ENCODE measurements around the gene TNFRSF12A. TPM values are rescaled to one million over a fixed set of nuclear protein-coding genes. Genes with fewer than 3 reads are reported as not detected.

The TNFRSF12A gene
- total and polyA plus RNA-seq, 9 donors: 3.7 to 52.5 (median 8.5) TPM

DNA sequence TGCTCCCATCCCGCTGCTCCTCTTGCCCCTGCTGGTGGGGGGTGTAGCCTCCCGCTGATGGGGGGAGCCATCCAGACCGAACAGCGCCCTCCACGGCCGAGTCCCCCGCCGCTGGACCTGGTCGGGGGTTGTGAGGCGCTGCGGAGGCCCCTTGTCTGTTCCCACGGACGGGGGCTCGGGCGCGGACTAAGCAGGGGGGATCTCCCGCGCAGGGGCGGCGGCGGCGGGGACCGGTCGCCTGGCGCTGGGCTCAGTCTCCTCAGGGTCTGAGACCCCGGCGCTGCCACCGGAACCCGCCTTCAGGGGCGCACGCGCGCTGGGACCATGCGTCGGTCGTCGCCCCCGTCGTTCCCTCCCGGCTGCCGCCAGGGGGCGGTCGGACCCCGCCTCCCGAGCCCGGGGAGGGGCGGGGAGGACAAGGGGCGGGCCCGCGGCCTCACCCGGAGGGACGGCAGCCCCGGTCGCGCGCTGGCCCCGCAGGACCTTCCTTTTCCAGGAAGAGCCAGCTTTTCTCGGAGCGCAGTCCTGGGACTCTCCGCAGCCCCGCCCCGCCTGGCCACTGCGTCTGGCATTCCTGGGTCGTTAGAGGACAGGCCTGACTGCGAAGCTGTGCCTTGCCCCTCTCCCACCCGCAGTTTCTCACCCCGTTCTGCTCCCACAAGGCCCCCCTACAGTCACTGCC lies 39.0 kb downstream of the TNFRSF12A start:
- Histone ChIP-seq H3K27me3 (no peaks in the 10 kb centered on the region), H3K4me3 (peak overlapping the region; percentile 85), H3K27ac (no peak overlapping the region), H3K9me3 (no peaks in the 10 kb centered on the region), H3K36me3 (no peaks in the 10 kb centered on the region), H3K4me1 (ENCODE audit: insufficient read depth) (peaks cover 8% of the 10 kb centered on the region)
- DNase-seq: peak; percentile 76 to 89 (median 84)
- intact Hi-C loops (cut with DNase I): loop anchor here in 3 of 4 donors (5.0 to 10.0 kb wide), 2 partner anchors 106 to 108 kb away; no protein-coding TSS in a partner anchor
- 0 to 3% (median 1%) methylated on average over 6 to 67 of the region's 67 CpGs for WGBS, 3 donors
- TF ChIP-seq, protein P1, sequence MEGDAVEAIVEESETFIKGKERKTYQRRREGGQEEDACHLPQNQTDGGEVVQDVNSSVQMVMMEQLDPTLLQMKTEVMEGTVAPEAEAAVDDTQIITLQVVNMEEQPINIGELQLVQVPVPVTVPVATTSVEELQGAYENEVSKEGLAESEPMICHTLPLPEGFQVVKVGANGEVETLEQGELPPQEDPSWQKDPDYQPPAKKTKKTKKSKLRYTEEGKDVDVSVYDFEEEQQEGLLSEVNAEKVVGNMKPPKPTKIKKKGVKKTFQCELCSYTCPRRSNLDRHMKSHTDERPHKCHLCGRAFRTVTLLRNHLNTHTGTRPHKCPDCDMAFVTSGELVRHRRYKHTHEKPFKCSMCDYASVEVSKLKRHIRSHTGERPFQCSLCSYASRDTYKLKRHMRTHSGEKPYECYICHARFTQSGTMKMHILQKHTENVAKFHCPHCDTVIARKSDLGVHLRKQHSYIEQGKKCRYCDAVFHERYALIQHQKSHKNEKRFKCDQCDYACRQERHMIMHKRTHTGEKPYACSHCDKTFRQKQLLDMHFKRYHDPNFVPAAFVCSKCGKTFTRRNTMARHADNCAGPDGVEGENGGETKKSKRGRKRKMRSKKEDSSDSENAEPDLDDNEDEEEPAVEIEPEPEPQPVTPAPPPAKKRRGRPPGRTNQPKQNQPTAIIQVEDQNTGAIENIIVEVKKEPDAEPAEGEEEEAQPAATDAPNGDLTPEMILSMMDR (IDR thresholded peaks at IDR 0.05): peak; percentile 93 to 99 (median 97)
- no peak for TF ChIP-seq EP300 (IDR thresholded peaks at IDR 0.05)

DNA sequence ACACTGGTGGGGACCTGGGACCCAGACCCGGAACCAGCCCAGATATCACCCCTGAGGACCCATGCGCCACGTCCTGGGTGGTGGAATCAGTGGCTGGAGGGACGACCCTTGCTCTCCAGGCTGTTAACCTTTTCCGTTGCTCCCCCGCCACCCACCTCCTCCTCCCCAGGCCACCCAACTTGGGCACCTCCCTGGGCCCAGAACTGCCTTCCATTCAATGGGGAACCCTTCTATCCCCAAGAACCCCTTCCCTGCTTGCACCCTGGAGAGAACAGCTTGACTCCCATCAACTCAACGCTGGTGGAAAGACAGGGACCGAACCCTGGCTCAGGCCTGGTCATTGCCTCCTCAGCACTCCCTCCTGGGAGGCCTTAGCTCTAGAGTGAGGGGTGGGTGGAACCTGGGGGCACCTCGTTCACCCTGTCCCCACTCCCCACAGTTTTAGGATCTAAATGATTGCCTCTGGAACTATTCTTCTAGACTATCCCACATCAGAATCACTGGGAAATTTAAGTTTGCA lies 39.6 kb downstream of the TNFRSF12A start:
- no peak overlapping the region for H3K27ac ChIP-seq
- 62 to 67% (median 64%) methylated on average over 9 of the region's 9 CpGs for WGBS, 3 donors
- no peaks in the 10 kb centered on the region for H3K9me3 ChIP-seq
- TF ChIP-seq EP300 (IDR thresholded peaks at IDR 0.05): no peak
- TF ChIP-seq, protein P1 (IDR thresholded peaks at IDR 0.05): no peak
- no peak for TF ChIP-seq POLR2A (IDR thresholded peaks at IDR 0.05)
- peak overlapping the region; percentile 85 for H3K4me3 ChIP-seq
- H3K4me1 ChIP-seq (ENCODE audit: insufficient read depth): peaks cover 9% of the 10 kb centered on the region
- H3K27me3 ChIP-seq: no peaks in the 10 kb centered on the region
- no peak for DNase-seq
- intact Hi-C loops (cut with DNase I): loop anchor here in 3 of 4 donors (5.0 to 10.0 kb wide), 2 partner anchors 105 to 108 kb away; no protein-coding TSS in a partner anchor
- H3K36me3 ChIP-seq: no peaks in the 10 kb centered on the region

GRCh38 chr16:3060339-3061127 lies 40.4 kb downstream of the TNFRSF12A start:
- intact Hi-C loops (cut with DNase I): no loop called here
- TF ChIP-seq, protein P1 (IDR thresholded peaks at IDR 0.05): no peak
- TF ChIP-seq POLR2A (IDR thresholded peaks at IDR 0.05) (no peak), EP300 (IDR thresholded peaks at IDR 0.05) (no peak)

GRCh38 chr16:3062553-3062952 lies 42.4 kb downstream of the TNFRSF12A start:
- no peak for DNase-seq
- Histone ChIP-seq H3K4me1 (ENCODE audit: insufficient read depth) (peaks cover 17% of the 10 kb centered on the region), H3K36me3 (no peaks in the 10 kb centered on the region), H3K4me3 (no peak overlapping the region), H3K27me3 (no peaks in the 10 kb centered on the region), H3K27ac (no peak overlapping the region), H3K9me3 (no peaks in the 10 kb centered on the region)
- intact Hi-C loops (cut with DNase I): no loop called here
- WGBS, 3 donors: 86 to 88% (median 87%) methylated on average over 6 of the region's 6 CpGs
- TF ChIP-seq, protein P1 (IDR thresholded peaks at IDR 0.05): no peak
- TF ChIP-seq EP300 (IDR thresholded peaks at IDR 0.05) (no peak), POLR2A (IDR thresholded peaks at IDR 0.05) (no peak)

More at GRCh38 chr16:3060339-3061127, 40.4 kb downstream of the TNFRSF12A start:
- 82 to 89% (median 85%) methylated on average over 14 of the region's 14 CpGs for WGBS, 3 donors
- Histone ChIP-seq H3K4me1 (ENCODE audit: insufficient read depth) (peaks cover 15% of the 10 kb centered on the region), H3K4me3 (no peak overlapping the region), H3K36me3 (no peaks in the 10 kb centered on the region), H3K27me3 (no peaks in the 10 kb centered on the region), H3K27ac (no peak overlapping the region), H3K9me3 (no peaks in the 10 kb centered on the region)
- no peak for DNase-seq
